Astrocyte of the cerebellum (primary cell): Measurements from ENCODE around the gene ADAMTS17.

Experiments used
- DNase-seq: peaks from one replicate; pipeline ENCODE4 v3.0.0-alpha.2; 2011; ENCODE audit warnings: low read depth
- H3K4me3 ChIP-seq: 2 replicates; pipeline ENCODE4 v1.5.1; 2011; ENCODE audit warnings: mild to moderate bottlenecking, low read depth, low read length, moderate library complexity
- CTCF ChIP-seq: IDR thresholded peaks from 2 replicates; pipeline ENCODE4 v1.5.1; 2012; ENCODE audit warnings: low read length, low read depth, moderate library complexity, mild to moderate bottlenecking; ENCODE audit errors: missing control alignments
- in situ Hi-C: cut with HindIII; loops from 2 replicates; pipeline ENCODE4 v1.10.0; 2017; ENCODE audit warnings: low sequenced_read_pairs

The ADAMTS17 gene

GRCh38 chr15:100049936-100050876, 291.6 kb downstream of the ADAMTS17 start:
- no peak for DNase-seq
- TF ChIP-seq CTCF: no peak
- H3K4me3 ChIP-seq: no peak overlapping the region
- in situ Hi-C loops: no loop called here

DNA sequence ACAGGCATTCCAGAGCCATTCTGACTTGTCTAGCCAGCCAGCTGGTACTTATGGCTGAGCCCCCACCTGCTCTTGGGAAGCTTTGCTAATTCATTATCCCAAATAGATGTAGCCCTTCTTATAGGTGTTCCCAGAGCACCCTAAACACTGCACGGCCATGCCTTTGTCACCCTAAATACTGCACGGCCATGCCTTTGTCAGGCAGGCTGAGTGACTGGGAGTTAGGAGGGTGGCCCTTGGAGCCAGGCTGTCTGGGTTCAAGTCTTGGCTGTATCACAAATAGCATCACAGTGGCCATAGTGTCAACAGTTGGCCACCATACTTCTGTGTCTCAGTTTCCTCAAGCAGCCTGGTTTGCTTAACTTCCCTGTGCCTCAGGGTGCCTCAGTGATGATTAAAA, 292.3 kb downstream of the ADAMTS17 start:
- TF ChIP-seq CTCF: no peak
- H3K4me3 ChIP-seq: no peak overlapping the region
- no peak for DNase-seq
- in situ Hi-C loops: no loop called here

GRCh38 chr15:100048736-100049135, 293.0 kb downstream of the ADAMTS17 start:
- DNase-seq: no peak
- TF ChIP-seq CTCF: no peak
- in situ Hi-C loops: no loop called here
- H3K4me3 ChIP-seq: no peak overlapping the region

DNA sequence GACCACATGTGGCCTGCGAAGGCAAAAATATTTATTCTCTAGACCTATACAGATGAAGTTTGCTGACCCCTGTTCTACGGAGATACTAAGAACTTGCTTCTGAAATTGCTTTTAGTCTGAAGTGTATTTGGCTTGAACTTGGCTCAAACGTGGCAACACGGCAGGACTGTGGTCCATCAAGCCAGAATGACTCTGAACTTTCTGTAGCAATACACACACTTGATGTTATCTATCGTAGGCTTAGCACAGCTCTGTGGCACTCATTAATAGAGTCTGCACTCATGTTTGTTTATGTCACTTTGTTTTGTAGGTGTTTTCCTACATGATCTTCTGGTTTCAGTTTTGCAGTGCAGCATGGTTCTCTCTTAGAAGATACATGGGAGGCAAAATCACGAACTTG, 298.1 kb downstream of the ADAMTS17 start:
- in situ Hi-C loops: no loop called here
- DNase-seq: no peak
- no peak overlapping the region for H3K4me3 ChIP-seq
- TF ChIP-seq CTCF: no peak

GRCh38 chr15:100043068-100043641, 298.6 kb downstream of the ADAMTS17 start:
- TF ChIP-seq CTCF: no peak
- DNase-seq: peak; percentile 62
- peak overlapping the region; percentile 1 for H3K4me3 ChIP-seq
- in situ Hi-C loops: no loop called here

- TF ChIP-seq CTCF: no peak
- H3K4me3 ChIP-seq: no peak overlapping the region
- in situ Hi-C loops: no loop called here
- no peak for DNase-seq
Measured at GRCh38 chr15:100042558-100042957, 299.2 kb downstream of the ADAMTS17 start.
